HepG2 (cell line): ENCODE results near the gene HEPACAM. TPM values are rescaled to one million over a fixed set of nuclear protein-coding genes. Genes with fewer than 3 reads are reported as not detected.

ENCODE experiments used
- DNMT3B ChIP-seq: conservative IDR thresholded peaks from 2 replicates; pipeline ENCODE4 v1.6.1; 2016; ENCODE audit warnings: missing biosample characterization, control low read depth
- FOXA1 ChIP-seq, 2 experiments: fragments of 450-650 bp in 1 of 2; sonication (generic) in 1 of 2; formaldehyde crosslinking in 1 of 2; IDR thresholded peaks; 2 replicates each; pipeline versions ENCODE4 v1.4.0 to v1.6.1; 2016 to 2020; ENCODE audit warnings: missing genetic modification reagents in 1 of 2
- MEIS1 ChIP-seq: sonication (generic); formaldehyde crosslinking; IDR thresholded peaks from 2 replicates; pipeline ENCODE4 v1.9.0; 2021; ENCODE audit warnings: mild to moderate bottlenecking, missing genetic modification reagents, moderate library complexity, borderline replicate concordance
- NCOR1 ChIP-seq: fragments of 200-600 bp; sonication (generic); IDR thresholded peaks from 2 replicates; pipeline ENCODE4 v1.7.0; 2017; ENCODE audit warnings: antibody characterized with exemption, low read length, borderline replicate concordance
- NFRKB ChIP-seq: fragments of 450-650 bp; IDR thresholded peaks from 2 replicates; pipeline ENCODE4 v1.6.1; 2017
- PAF1 ChIP-seq: IDR thresholded peaks from 2 replicates; pipeline ENCODE4 v1.6.1; 2016; ENCODE audit warnings: missing genetic modification reagents, missing compliant biosample characterization
- POLR2AphosphoS2 ChIP-seq: IDR thresholded peaks from 2 replicates; pipeline ENCODE4 v1.6.1; 2011; ENCODE audit warnings: low read depth, low read length, improper control_type of control experiment
- SRY ChIP-seq: sonication (generic); formaldehyde crosslinking; IDR thresholded peaks from 2 replicates; pipeline ENCODE4 v1.8.0; 2022; ENCODE audit warnings: mild to moderate bottlenecking, missing genetic modification reagents
- TAF15 ChIP-seq: fragments of 200-400 bp; formaldehyde crosslinking; IDR thresholded peaks from one replicate; pipeline ENCODE4 v1.6.1; 2018; ENCODE audit warnings: mild to moderate bottlenecking, low read depth, low read length; ENCODE audit not compliant: poor library complexity, severe bottlenecking
- ZNF124 ChIP-seq: sonication (generic); formaldehyde crosslinking; IDR thresholded peaks from 2 replicates; pipeline ENCODE4 v1.4.0; 2020; ENCODE audit warnings: missing genetic modification reagents
- ZNF530 ChIP-seq: sonication (generic); formaldehyde crosslinking; IDR thresholded peaks from 2 replicates; pipeline ENCODE4 v1.5.0; 2020; ENCODE audit warnings: low read depth, mild to moderate bottlenecking, missing genetic modification reagents
- ZNF644 ChIP-seq: IDR thresholded peaks from 2 replicates; pipeline ENCODE4 v1.6.1; 2016; ENCODE audit warnings: low read depth
- ZNF746 ChIP-seq: sonication (generic); formaldehyde crosslinking; IDR thresholded peaks from 2 replicates; pipeline ENCODE4 v1.8.0; 2022; ENCODE audit warnings: mild to moderate bottlenecking, missing genetic modification reagents
- polyA plus RNA-seq, 8 experiments: library from polyadenylated mRNA; depleted of rRNA in 3 of 8; stranded (reverse) in 7 of 8; unstranded in 1 of 8; fragments of >200 nt; fragmentation: Illumina TruSeq in 4 of 8; extraction: Trizol in 4 of 8; gene quantifications; 2 replicates each; pipeline versions ENCODE4 v1.2.1 to v1.2.3, GENCODE V29; 2011 to 2016; ENCODE audit warnings: low read depth in 4 of 8, missing spikeins in 1 of 8, mixed read lengths in 1 of 8; ENCODE audit not compliant: insufficient read depth in 1 of 8
- total RNA-seq, 5 experiments: library from RNA; depleted of rRNA; stranded (reverse); fragments of >200 nt; fragmentation: Illumina TruSeq; extraction: Trizol; gene quantifications; 2 replicates each; pipeline ENCODE4 v1.2.3, GENCODE V29; 2016; ENCODE audit warnings: low read depth in 1 of 5
- TF ChIP-seq, protein P1 (sequence below): sonication (generic); formaldehyde crosslinking; IDR thresholded peaks from 2 replicates; pipeline ENCODE4 v1.4.0; 2020; ENCODE audit warnings: missing genetic modification reagents
- TF ChIP-seq, protein P2 (sequence below): sonication (generic); formaldehyde crosslinking; IDR thresholded peaks from 2 replicates; pipeline ENCODE4 v1.9.0; 2021; ENCODE audit warnings: missing genetic modification reagents, borderline replicate concordance
- TF ChIP-seq, protein P3 (sequence below): sonication (generic); formaldehyde crosslinking; IDR thresholded peaks from 2 replicates; pipeline ENCODE4 v1.4.0; 2020; ENCODE audit warnings: mild to moderate bottlenecking, low read depth, missing genetic modification reagents
- TF ChIP-seq, protein P4 (sequence below): sonication (generic); formaldehyde crosslinking; conservative IDR thresholded peaks from 2 replicates; pipeline ENCODE4 v1.4.0; 2020; ENCODE audit warnings: missing genetic modification reagents
- TF ChIP-seq, protein P5 (sequence below): sonication (generic); formaldehyde crosslinking; IDR thresholded peaks from 2 replicates; pipeline ENCODE4 v1.4.0; 2020; ENCODE audit warnings: mild to moderate bottlenecking, missing genetic modification reagents

The HEPACAM gene
- total and polyA plus RNA-seq, 2 of the 13 experiments (the other 11 are each of a cell fraction or from before 2014, with no cell fraction given) = 66.9 to 121 TPM

DNA sequence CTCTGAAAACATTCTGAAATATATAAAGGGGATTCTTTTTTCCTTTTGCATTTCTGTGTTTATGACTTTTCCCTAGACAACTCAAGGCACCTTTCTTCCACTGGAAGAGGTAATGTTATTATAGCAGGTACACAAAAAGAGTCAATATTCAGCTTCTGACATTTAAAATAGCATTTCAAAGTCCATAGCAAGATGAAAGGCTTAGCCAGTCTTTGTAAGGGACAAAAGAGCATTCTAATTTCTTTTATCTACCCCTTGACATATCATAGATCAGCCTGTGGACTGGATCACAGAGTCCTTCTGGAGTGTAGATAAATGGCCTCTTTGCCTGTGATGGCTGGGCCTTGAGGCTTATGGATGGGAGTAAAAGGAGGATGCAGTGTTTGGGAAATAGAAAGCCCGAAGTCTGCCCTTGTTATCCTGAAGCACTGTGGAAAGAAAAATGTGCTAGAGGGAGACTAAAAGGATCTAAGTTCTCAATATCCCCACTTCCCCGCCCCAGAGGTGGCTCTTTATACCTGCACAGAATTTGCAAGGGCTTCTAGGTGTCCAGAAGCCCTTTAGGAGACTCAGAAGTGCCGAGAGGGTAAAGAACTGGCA is 1.6 kb upstream of the HEPACAM start (continued):
- TF ChIP-seq, protein P1, sequence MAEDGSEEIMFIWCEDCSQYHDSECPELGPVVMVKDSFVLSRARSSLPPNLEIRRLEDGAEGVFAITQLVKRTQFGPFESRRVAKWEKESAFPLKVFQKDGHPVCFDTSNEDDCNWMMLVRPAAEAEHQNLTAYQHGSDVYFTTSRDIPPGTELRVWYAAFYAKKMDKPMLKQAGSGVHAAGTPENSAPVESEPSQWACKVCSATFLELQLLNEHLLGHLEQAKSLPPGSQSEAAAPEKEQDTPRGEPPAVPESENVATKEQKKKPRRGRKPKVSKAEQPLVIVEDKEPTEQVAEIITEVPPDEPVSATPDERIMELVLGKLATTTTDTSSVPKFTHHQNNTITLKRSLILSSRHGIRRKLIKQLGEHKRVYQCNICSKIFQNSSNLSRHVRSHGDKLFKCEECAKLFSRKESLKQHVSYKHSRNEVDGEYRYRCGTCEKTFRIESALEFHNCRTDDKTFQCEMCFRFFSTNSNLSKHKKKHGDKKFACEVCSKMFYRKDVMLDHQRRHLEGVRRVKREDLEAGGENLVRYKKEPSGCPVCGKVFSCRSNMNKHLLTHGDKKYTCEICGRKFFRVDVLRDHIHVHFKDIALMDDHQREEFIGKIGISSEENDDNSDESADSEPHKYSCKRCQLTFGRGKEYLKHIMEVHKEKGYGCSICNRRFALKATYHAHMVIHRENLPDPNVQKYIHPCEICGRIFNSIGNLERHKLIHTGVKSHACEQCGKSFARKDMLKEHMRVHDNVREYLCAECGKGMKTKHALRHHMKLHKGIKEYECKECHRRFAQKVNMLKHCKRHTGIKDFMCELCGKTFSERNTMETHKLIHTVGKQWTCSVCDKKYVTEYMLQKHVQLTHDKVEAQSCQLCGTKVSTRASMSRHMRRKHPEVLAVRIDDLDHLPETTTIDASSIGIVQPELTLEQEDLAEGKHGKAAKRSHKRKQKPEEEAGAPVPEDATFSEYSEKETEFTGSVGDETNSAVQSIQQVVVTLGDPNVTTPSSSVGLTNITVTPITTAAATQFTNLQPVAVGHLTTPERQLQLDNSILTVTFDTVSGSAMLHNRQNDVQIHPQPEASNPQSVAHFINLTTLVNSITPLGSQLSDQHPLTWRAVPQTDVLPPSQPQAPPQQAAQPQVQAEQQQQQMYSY (CRISPR knock-in tag) = no peak
- no peak for TF ChIP-seq NFRKB
- TF ChIP-seq, protein P2, sequence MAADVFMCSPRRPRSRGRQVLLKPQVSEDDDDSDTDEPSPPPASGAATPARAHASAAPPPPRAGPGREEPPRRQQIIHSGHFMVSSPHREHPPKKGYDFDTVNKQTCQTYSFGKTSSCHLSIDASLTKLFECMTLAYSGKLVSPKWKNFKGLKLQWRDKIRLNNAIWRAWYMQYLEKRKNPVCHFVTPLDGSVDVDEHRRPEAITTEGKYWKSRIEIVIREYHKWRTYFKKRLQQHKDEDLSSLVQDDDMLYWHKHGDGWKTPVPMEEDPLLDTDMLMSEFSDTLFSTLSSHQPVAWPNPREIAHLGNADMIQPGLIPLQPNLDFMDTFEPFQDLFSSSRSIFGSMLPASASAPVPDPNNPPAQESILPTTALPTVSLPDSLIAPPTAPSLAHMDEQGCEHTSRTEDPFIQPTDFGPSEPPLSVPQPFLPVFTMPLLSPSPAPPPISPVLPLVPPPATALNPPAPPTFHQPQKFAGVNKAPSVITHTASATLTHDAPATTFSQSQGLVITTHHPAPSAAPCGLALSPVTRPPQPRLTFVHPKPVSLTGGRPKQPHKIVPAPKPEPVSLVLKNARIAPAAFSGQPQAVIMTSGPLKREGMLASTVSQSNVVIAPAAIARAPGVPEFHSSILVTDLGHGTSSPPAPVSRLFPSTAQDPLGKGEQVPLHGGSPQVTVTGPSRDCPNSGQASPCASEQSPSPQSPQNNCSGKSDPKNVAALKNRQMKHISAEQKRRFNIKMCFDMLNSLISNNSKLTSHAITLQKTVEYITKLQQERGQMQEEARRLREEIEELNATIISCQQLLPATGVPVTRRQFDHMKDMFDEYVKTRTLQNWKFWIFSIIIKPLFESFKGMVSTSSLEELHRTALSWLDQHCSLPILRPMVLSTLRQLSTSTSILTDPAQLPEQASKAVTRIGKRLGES (CRISPR knock-in tag) = no peak
- no peak for TF ChIP-seq DNMT3B (CRISPR knock-in tag)
- TF ChIP-seq FOXA1 (IDR thresholded peaks at IDR 0.05) = no peak
- TF ChIP-seq FOXA1 (CRISPR knock-in tag; IDR thresholded peaks at IDR 0.05) = no peak
- no peak for TF ChIP-seq ZNF530 (CRISPR knock-in tag)
- TF ChIP-seq ZNF746 (CRISPR knock-in tag) = no peak
- TF ChIP-seq, protein P3, sequence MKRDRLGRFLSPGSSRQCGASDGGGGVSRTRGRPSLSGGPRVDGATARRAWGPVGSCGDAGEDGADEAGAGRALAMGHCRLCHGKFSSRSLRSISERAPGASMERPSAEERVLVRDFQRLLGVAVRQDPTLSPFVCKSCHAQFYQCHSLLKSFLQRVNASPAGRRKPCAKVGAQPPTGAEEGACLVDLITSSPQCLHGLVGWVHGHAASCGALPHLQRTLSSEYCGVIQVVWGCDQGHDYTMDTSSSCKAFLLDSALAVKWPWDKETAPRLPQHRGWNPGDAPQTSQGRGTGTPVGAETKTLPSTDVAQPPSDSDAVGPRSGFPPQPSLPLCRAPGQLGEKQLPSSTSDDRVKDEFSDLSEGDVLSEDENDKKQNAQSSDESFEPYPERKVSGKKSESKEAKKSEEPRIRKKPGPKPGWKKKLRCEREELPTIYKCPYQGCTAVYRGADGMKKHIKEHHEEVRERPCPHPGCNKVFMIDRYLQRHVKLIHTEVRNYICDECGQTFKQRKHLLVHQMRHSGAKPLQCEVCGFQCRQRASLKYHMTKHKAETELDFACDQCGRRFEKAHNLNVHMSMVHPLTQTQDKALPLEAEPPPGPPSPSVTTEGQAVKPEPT (CRISPR knock-in tag) = no peak
- no peak for TF ChIP-seq TAF15
- TF ChIP-seq, protein P4, sequence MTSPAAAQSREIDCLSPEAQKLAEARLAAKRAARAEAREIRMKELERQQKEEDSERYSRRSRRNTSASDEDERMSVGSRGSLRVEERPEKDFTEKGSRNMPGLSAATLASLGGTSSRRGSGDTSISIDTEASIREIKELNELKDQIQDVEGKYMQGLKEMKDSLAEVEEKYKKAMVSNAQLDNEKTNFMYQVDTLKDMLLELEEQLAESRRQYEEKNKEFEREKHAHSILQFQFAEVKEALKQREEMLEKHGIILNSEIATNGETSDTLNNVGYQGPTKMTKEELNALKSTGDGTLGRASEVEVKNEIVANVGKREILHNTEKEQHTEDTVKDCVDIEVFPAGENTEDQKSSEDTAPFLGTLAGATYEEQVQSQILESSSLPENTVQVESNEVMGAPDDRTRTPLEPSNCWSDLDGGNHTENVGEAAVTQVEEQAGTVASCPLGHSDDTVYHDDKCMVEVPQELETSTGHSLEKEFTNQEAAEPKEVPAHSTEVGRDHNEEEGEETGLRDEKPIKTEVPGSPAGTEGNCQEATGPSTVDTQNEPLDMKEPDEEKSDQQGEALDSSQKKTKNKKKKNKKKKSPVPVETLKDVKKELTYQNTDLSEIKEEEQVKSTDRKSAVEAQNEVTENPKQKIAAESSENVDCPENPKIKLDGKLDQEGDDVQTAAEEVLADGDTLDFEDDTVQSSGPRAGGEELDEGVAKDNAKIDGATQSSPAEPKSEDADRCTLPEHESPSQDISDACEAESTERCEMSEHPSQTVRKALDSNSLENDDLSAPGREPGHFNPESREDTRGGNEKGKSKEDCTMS = no peak
- TF ChIP-seq ZNF644 (CRISPR knock-in tag) = 0 out of 2 replicates have a peak, but pooled peaks have one; percentile 18
- TF ChIP-seq SRY = no peak
- TF ChIP-seq NCOR1 = peak; percentile 90; the same call in 1 of the 2 replicates
- TF ChIP-seq POLR2AphosphoS2 = no peak
- TF ChIP-seq ZNF124 = no peak
- no peak for TF ChIP-seq PAF1
- TF ChIP-seq, protein P5, sequence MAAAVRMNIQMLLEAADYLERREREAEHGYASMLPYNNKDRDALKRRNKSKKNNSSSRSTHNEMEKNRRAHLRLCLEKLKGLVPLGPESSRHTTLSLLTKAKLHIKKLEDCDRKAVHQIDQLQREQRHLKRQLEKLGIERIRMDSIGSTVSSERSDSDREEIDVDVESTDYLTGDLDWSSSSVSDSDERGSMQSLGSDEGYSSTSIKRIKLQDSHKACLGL (CRISPR knock-in tag) = no peak
- 0 out of 2 replicates have a peak, but pooled peaks have one; percentile 22 for TF ChIP-seq MEIS1 (CRISPR knock-in tag)
